ENCODE data around the gene MPI. TPM values are rescaled to one million over a fixed set of nuclear protein-coding genes. Genes with fewer than 3 reads are reported as not detected.
A peak's percentile ranks its signal among the peaks of the same experiment; 100 is the strongest.
"Not testable (repeated sequence)": the region's sequence is repeated elsewhere in the genome, so short reads cannot be mapped to it uniquely, and the experiment has no call there.

Gene MPI
- total RNA-seq, 1 donor from 2014 or later, result 25.9 TPM

DNA sequence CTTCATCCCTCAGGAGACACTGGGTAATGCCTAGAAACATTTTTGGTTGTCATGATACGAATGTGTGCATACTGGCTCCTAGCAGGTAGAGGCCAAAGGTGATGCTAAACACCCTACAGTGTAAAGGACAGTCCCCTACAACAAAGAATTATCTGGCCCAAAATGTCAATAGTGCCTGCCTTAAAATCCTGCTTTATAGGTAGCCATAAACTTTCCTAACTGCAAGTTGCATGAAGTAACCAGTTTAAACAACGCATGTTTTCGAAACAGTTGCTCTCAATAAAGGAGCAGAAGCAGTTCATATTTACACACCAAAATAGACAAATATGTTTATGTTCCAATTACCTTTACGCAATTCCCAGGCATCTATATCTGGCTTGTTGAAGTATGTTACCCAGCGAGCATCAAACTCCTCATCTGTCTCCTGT is 38.9 kb downstream of the MPI start:
- Mint-ChIP-seq H3K4me3 (ENCODE audit: unreplicated experiment) (no peak overlapping the region), H3K36me3 (ENCODE audit: low read depth, unreplicated experiment) (no peaks in the 10 kb centered on the region)
- DNase-seq (ENCODE audit: low read depth), result no peak

DNA sequence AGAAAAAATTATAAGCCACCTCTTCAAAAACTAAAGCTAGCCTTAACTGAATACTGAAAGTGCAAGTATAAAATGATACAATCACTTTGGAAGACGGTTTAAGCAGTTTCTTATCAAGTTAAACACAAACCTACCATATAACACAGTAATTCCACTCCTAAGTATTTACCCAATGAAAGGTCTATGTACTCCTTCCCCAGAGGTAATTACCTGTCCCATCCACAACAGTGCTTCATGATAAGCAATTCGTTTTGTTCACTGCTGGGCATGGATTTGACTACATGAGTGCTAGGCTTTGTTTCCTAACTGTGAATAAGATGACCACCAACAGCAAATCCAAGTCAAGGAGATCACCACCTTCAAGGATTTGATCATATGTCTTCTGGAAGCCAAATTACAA is 43.7 kb downstream of the MPI start:
- TF ChIP-seq EZH2 (IDR thresholded peaks at IDR 0.05; ENCODE audit: insufficient read depth, low read length), result no peak
- TF ChIP-seq, protein P1, sequence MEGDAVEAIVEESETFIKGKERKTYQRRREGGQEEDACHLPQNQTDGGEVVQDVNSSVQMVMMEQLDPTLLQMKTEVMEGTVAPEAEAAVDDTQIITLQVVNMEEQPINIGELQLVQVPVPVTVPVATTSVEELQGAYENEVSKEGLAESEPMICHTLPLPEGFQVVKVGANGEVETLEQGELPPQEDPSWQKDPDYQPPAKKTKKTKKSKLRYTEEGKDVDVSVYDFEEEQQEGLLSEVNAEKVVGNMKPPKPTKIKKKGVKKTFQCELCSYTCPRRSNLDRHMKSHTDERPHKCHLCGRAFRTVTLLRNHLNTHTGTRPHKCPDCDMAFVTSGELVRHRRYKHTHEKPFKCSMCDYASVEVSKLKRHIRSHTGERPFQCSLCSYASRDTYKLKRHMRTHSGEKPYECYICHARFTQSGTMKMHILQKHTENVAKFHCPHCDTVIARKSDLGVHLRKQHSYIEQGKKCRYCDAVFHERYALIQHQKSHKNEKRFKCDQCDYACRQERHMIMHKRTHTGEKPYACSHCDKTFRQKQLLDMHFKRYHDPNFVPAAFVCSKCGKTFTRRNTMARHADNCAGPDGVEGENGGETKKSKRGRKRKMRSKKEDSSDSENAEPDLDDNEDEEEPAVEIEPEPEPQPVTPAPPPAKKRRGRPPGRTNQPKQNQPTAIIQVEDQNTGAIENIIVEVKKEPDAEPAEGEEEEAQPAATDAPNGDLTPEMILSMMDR (IDR thresholded peaks at IDR 0.05; ENCODE audit: insufficient read depth, low read depth, low read length), result no peak
- Histone ChIP-seq H3K27ac (ENCODE audit: low read depth, low read length) (no peak overlapping the region), H3K9ac (ENCODE audit: low read length) (no peak overlapping the region), H4K20me1 (ENCODE audit: insufficient read depth, low read length) (peaks cover 35% of the 10 kb centered on the region), H3K4me1 (ENCODE audit: insufficient read depth, low read length) (peaks cover 3% of the 10 kb centered on the region), H3K4me2 (ENCODE audit: low read length) (no peak overlapping the region), H3K9me3 (ENCODE audit: insufficient read depth, low read depth, low read length) (no peaks in the 10 kb centered on the region), H2AFZ (ENCODE audit: low read depth, low read length) (no peak overlapping the region), H3K36me3 (ENCODE audit: insufficient read depth, low read length) (peaks cover 6% of the 10 kb centered on the region), H3K27me3 (ENCODE audit: insufficient read depth, low read length) (no peaks in the 10 kb centered on the region), H3K4me3 (ENCODE audit: insufficient read depth, low read depth, low read length) (no peak overlapping the region), H3K79me2 (ENCODE audit: insufficient read depth, low read length) (peaks cover 71% of the 10 kb centered on the region)
- no peak for DNase-seq (ENCODE audit: low read depth)
- no peak for FAIRE-seq
- no peaks in the 10 kb centered on the region for H3K9me3 Mint-ChIP-seq (ENCODE audit: unreplicated experiment)
- no peak overlapping the region for H3K27ac Mint-ChIP-seq (ENCODE audit: unreplicated experiment)
- no peaks in the 10 kb centered on the region for H3K36me3 Mint-ChIP-seq (ENCODE audit: low read depth, unreplicated experiment)
- H3K4me3 Mint-ChIP-seq (ENCODE audit: unreplicated experiment), result no peak overlapping the region
- peaks cover 2% of the 10 kb centered on the region for H3K4me1 Mint-ChIP-seq (ENCODE audit: low read depth, unreplicated experiment)
- no peaks in the 10 kb centered on the region for H3K27me3 Mint-ChIP-seq (ENCODE audit: low read depth, unreplicated experiment)

More for the DNA sequence above, 38.9 kb downstream of the MPI start:
- Histone ChIP-seq H2AFZ (ENCODE audit: low read depth, low read length) (no peak overlapping the region), H3K27ac (ENCODE audit: low read depth, low read length) (no peak overlapping the region), H3K9me3 (ENCODE audit: insufficient read depth, low read depth, low read length) (no peaks in the 10 kb centered on the region), H3K36me3 (ENCODE audit: insufficient read depth, low read length) (peaks cover 21% of the 10 kb centered on the region), H3K4me2 (ENCODE audit: low read length) (no peak overlapping the region), H4K20me1 (ENCODE audit: insufficient read depth, low read length) (peaks cover 19% of the 10 kb centered on the region), H3K4me1 (ENCODE audit: insufficient read depth, low read length) (no peaks in the 10 kb centered on the region), H3K9ac (ENCODE audit: low read length) (no peak overlapping the region), H3K79me2 (ENCODE audit: insufficient read depth, low read length) (peaks cover 38% of the 10 kb centered on the region), H3K27me3 (ENCODE audit: insufficient read depth, low read length) (no peaks in the 10 kb centered on the region), H3K4me3 (ENCODE audit: insufficient read depth, low read depth, low read length) (no peak overlapping the region)
- no peaks in the 10 kb centered on the region for H3K9me3 Mint-ChIP-seq (ENCODE audit: unreplicated experiment)
- no peak overlapping the region for H3K27ac Mint-ChIP-seq (ENCODE audit: unreplicated experiment)
- H3K4me1 Mint-ChIP-seq (ENCODE audit: low read depth, unreplicated experiment), result no peaks in the 10 kb centered on the region
- TF ChIP-seq, protein P1 (IDR thresholded peaks at IDR 0.05; ENCODE audit: insufficient read depth, low read depth, low read length), result no peak
- no peak for TF ChIP-seq EZH2 (IDR thresholded peaks at IDR 0.05; ENCODE audit: insufficient read depth, low read length)
- FAIRE-seq, result no peak
- no peaks in the 10 kb centered on the region for H3K27me3 Mint-ChIP-seq (ENCODE audit: low read depth, unreplicated experiment)

DNA sequence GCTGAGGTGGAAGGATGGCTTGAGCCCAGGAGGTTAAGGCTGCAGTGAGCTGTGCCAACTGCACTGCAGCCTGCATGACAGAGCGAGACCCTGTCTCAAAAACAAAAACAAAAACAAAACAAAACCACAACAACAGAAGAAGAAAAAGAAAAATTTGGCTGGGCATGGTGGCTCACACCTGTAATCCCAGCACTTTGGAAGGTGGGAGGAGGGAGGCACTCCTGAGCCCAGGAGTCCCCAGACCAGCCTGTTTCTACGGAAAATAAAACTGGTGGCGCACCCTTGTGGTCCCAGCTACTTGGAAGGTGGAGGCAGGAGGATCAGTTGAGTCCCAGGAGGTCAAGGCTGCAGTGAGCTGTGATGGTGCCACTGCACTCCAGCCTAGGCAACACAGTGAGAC is 45.4 kb downstream of the MPI start:
- H3K9me3 Mint-ChIP-seq (ENCODE audit: unreplicated experiment); H3K27ac ChIP-seq (ENCODE audit: low read depth, low read length); H3K9me3 ChIP-seq (ENCODE audit: insufficient read depth, low read depth, low read length); H3K4me3 ChIP-seq (ENCODE audit: insufficient read depth, low read depth, low read length); DNase-seq (ENCODE audit: low read depth); H3K9ac ChIP-seq (ENCODE audit: low read length); H3K27ac Mint-ChIP-seq (ENCODE audit: unreplicated experiment); H3K36me3 ChIP-seq (ENCODE audit: insufficient read depth, low read length); H3K36me3 Mint-ChIP-seq (ENCODE audit: low read depth, unreplicated experiment); H3K4me1 Mint-ChIP-seq (ENCODE audit: low read depth, unreplicated experiment); FAIRE-seq; H3K27me3 ChIP-seq (ENCODE audit: insufficient read depth, low read length); H3K4me2 ChIP-seq (ENCODE audit: low read length); H3K4me1 ChIP-seq (ENCODE audit: insufficient read depth, low read length); H3K27me3 Mint-ChIP-seq (ENCODE audit: low read depth, unreplicated experiment); H2AFZ ChIP-seq (ENCODE audit: low read depth, low read length): not testable (repeated sequence)
- Histone ChIP-seq H4K20me1 (ENCODE audit: insufficient read depth, low read length) (peaks cover 31% of the 10 kb centered on the region), H3K79me2 (ENCODE audit: insufficient read depth, low read length) (peaks cover 68% of the 10 kb centered on the region)
- peak overlapping the region; percentile 76 for H3K4me3 Mint-ChIP-seq (ENCODE audit: unreplicated experiment)

All from astrocyte (in vitro differentiated cells and primary cell).